ENCODE results near the gene SMOC2.

- TF ChIP-seq CTCF (IDR thresholded peaks at IDR 0.05): no peak
- no peak for TF ChIP-seq POLR2A (IDR thresholded peaks at IDR 0.05)
Measured at GRCh38 chr6:168599769-168600330, 158.9 kb downstream of the SMOC2 start.

All from thyroid gland (tissue), 4 donors.